ENCODE data around the gene NUDT4. TPM values are rescaled to one million over a fixed set of nuclear protein-coding genes. Genes with fewer than 3 reads are reported as not detected.

The NUDT4 gene
- total RNA-seq, 6 experiments from 2014 or later = 46.4 to 62.6 (median 51.6) TPM

- Mint-ChIP-seq H3K27me3 (ENCODE audit: insufficient read depth) (peaks cover 5% of the 10 kb centered on the region; the same call in 1 of the 2 replicates), H3K4me1 (ENCODE audit: low read depth) (peaks cover 75% of the 10 kb centered on the region), H3K9me3 (no peaks in the 10 kb centered on the region), H3K4me3 (peak overlapping the region; percentile 12; the same call in 1 of the 2 replicates), H3K27ac (peak overlapping the region; percentile 20), H3K36me3 (ENCODE audit: low read depth) (peaks cover 6% of the 10 kb centered on the region)
- no peak for TF ChIP-seq CTCF (IDR thresholded peaks at IDR 0.05)
- DNase-seq = no peak
Measured at GRCh38 chr12:93438266-93439050, 60.7 kb downstream of the NUDT4 start.

- Mint-ChIP-seq H3K4me3 (peak overlapping the region; percentile 90), H3K4me1 (ENCODE audit: low read depth) (peaks cover 67% of the 10 kb centered on the region), H3K27ac (peak overlapping the region; percentile 95), H3K9me3 (no peaks in the 10 kb centered on the region), H3K27me3 (ENCODE audit: insufficient read depth) (peaks cover 5% of the 10 kb centered on the region; the same call in 1 of the 2 replicates), H3K36me3 (ENCODE audit: low read depth) (peaks cover 6% of the 10 kb centered on the region)
- no peak for DNase-seq
- no peak for TF ChIP-seq CTCF (IDR thresholded peaks at IDR 0.05)
Measured at GRCh38 chr12:93440043-93440835, 62.5 kb downstream of the NUDT4 start.

GRCh38 chr12:93441081-93441616, 63.4 kb downstream of the NUDT4 start:
- Mint-ChIP-seq H3K4me3 (peak overlapping the region; percentile 90), H3K36me3 (ENCODE audit: low read depth) (peaks cover 6% of the 10 kb centered on the region), H3K4me1 (ENCODE audit: low read depth) (peaks cover 58% of the 10 kb centered on the region), H3K27me3 (ENCODE audit: insufficient read depth) (peaks cover 5% of the 10 kb centered on the region; the same call in 1 of the 2 replicates), H3K27ac (peak overlapping the region; percentile 95), H3K9me3 (no peaks in the 10 kb centered on the region)
- DNase-seq = no peak
- TF ChIP-seq CTCF (IDR thresholded peaks at IDR 0.05) = no peak

GRCh38 chr12:93441617-93442410, 64.1 kb downstream of the NUDT4 start, which contains the start of gene UBE2N:
TSS of gene UBE2N (minus strand) at chr12:93441947. CDS start at chr12:93441884, 63 bp downstream.
- DNase-seq = peak; percentile 94
- peaks cover 6% of the 10 kb centered on the region for H3K36me3 Mint-ChIP-seq (ENCODE audit: low read depth)
- no peaks in the 10 kb centered on the region for H3K9me3 Mint-ChIP-seq
- H3K27ac Mint-ChIP-seq = peak within 1 kb of the TSS; percentile 98
- H3K4me3 Mint-ChIP-seq = peak within 1 kb of the TSS; percentile 93
- no peak for TF ChIP-seq CTCF (IDR thresholded peaks at IDR 0.05)
- H3K4me1 Mint-ChIP-seq (ENCODE audit: low read depth) = peaks cover 51% of the 10 kb centered on the region
- peaks cover 5% of the 10 kb centered on the region; the same call in 1 of the 2 replicates for H3K27me3 Mint-ChIP-seq (ENCODE audit: insufficient read depth)
